Esophagus squamous epithelium (tissue), 5 donors: Measurements from ENCODE around the gene UNC5C. TPM values are rescaled to one million over a fixed set of nuclear protein-coding genes. Genes with fewer than 3 reads are reported as not detected.
"Not testable (repeated sequence)": the region's sequence is repeated elsewhere in the genome, so short reads cannot be mapped to it uniquely, and the experiment has no call there.

Experiments used
- DNase-seq: peaks from one replicate; lab custom pipeline; 2025; lab: John Stamatoyannopoulos, UW
- H3K27ac ChIP-seq, 4 donors: fragments of 200-600 bp; sonication (generic); one replicate each; pipeline ENCODE4 v1.5.1; 2016 to 2019; ENCODE audit warnings: mild to moderate bottlenecking in 1 of 4
- H3K27me3 ChIP-seq, 4 donors: fragments of 200-600 bp; sonication (generic); 1 replicate in 3 of 4; 2 replicates in 1 of 4; pipeline versions ENCODE4 v1.5.1 to v1.6.0; 2017 to 2021; ENCODE audit warnings: antibody characterized with exemption in 1 of 4
- H3K36me3 ChIP-seq, 3 donors: fragments of 200-600 bp; sonication (generic); one replicate each; pipeline ENCODE4 v1.5.1; 2016 to 2019
- H3K4me1 ChIP-seq, 3 donors: fragments of 200-600 bp; sonication (generic); one replicate each; pipeline ENCODE4 v1.5.1; 2017 to 2019
- H3K4me3 ChIP-seq, 4 donors: fragments of 200-600 bp; sonication (generic); 1 replicate in 3 of 4; 2 replicates in 1 of 4; pipeline ENCODE4 v1.5.1; 2016 to 2019; ENCODE audit warnings: mild to moderate bottlenecking in 2 of 4, moderate library complexity in 1 of 4
- H3K9me3 ChIP-seq, 3 donors: fragments of 200-600 bp; sonication (generic); one replicate each; pipeline ENCODE4 v1.5.1; 2016 to 2019
- POLR2A ChIP-seq, 4 donors: fragments of 450-650 bp; IDR thresholded peaks; one replicate each; pipeline ENCODE4 v1.6.1; 2017; ENCODE audit warnings: antibody characterized with exemption in 4 of 4, mild to moderate bottlenecking in 4 of 4, moderate library complexity in 3 of 4
- WGBS, 2 donors: methylation state at CpG; one replicate each; pipeline ENCODE4 v1.1.5; 2018; 5-methylcytosine and 5-hydroxymethylcytosine counted together
- intact Hi-C: fragments of 100-400 bp; cut with DNase I; formaldehyde crosslinking; loops from one replicate; pipeline ENCODE4 v1.15.0; 2022
- total RNA-seq, 4 donors: library from RNA; depleted of rRNA; stranded (reverse); fragments of >200 nt; gene quantifications; one replicate each; pipeline ENCODE4 v1.1.0, GENCODE V29; 2016
- TF ChIP-seq, protein P1 (sequence below), 6 experiments: fragments of 450-650 bp in 4 of 6; fragments of 200-600 bp in 2 of 6; sonication (generic) in 2 of 6; IDR thresholded peaks; one replicate each; pipeline ENCODE4 v1.5.1; 2016 to 2019; ENCODE audit warnings: antibody characterized with exemption in 6 of 6, mild to moderate bottlenecking in 4 of 6, moderate library complexity in 4 of 6
- donor health status: DM: yes; HTN: yes; CAD: no.

The UNC5C gene
- total RNA-seq, 4 donors from 2014 or later, result 0.11 to 0.95 (median 0.36) TPM

- WGBS, 2 donors, result 75 to 78% methylated on average over 8 to 9 of the region's 10 CpGs
- no peak for DNase-seq
- Histone ChIP-seq H3K9me3 (no peaks in the 10 kb centered on the region), H3K4me1 (no peaks in the 10 kb centered on the region), H3K27me3 (peaks cover 0 to 10% (median 0%) of the 10 kb centered on the region in 4 donors), H3K4me3 (no peak overlapping the region), H3K36me3 (no peaks in the 10 kb centered on the region), H3K27ac (no peak overlapping the region)
- intact Hi-C loops, result no loop called here
- no peak for TF ChIP-seq POLR2A (IDR thresholded peaks at IDR 0.05)
- TF ChIP-seq, protein P1, sequence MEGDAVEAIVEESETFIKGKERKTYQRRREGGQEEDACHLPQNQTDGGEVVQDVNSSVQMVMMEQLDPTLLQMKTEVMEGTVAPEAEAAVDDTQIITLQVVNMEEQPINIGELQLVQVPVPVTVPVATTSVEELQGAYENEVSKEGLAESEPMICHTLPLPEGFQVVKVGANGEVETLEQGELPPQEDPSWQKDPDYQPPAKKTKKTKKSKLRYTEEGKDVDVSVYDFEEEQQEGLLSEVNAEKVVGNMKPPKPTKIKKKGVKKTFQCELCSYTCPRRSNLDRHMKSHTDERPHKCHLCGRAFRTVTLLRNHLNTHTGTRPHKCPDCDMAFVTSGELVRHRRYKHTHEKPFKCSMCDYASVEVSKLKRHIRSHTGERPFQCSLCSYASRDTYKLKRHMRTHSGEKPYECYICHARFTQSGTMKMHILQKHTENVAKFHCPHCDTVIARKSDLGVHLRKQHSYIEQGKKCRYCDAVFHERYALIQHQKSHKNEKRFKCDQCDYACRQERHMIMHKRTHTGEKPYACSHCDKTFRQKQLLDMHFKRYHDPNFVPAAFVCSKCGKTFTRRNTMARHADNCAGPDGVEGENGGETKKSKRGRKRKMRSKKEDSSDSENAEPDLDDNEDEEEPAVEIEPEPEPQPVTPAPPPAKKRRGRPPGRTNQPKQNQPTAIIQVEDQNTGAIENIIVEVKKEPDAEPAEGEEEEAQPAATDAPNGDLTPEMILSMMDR (IDR thresholded peaks at IDR 0.05), result no peak
These were observed 368.1 kb downstream of the UNC5C start for GRCh38 chr4:95180531-95181242.

GRCh38 chr4:95178938-95179337 is 369.8 kb downstream of the UNC5C start:
- H3K36me3 ChIP-seq, result no peaks in the 10 kb centered on the region
- no peak for TF ChIP-seq POLR2A (IDR thresholded peaks at IDR 0.05)
- TF ChIP-seq, protein P1 (IDR thresholded peaks at IDR 0.05), result no peak
- intact Hi-C loops, result no loop called here
- H3K27ac ChIP-seq, result no peak overlapping the region
- DNase-seq, result no peak
- no peak overlapping the region for H3K4me3 ChIP-seq
- peaks cover 0 to 10% (median 0%) of the 10 kb centered on the region in 4 donors for H3K27me3 ChIP-seq
- 61 to 68% methylated on average over 2 of the region's 2 CpGs for WGBS, 2 donors
- H3K4me1 ChIP-seq, result no peaks in the 10 kb centered on the region
- no peaks in the 10 kb centered on the region for H3K9me3 ChIP-seq

GRCh38 chr4:95171377-95171776 is 377.4 kb downstream of the UNC5C start:
- H3K27ac ChIP-seq, H3K4me1 ChIP-seq, intact Hi-C loops, H3K4me3 ChIP-seq, H3K9me3 ChIP-seq, H3K36me3 ChIP-seq, H3K27me3 ChIP-seq, DNase-seq: not testable (repeated sequence)
- 90% methylated on average over 1 of the region's 3 CpGs; no CpG with 5 or more reads in 1 of the 2 donors for WGBS, 2 donors

DNA sequence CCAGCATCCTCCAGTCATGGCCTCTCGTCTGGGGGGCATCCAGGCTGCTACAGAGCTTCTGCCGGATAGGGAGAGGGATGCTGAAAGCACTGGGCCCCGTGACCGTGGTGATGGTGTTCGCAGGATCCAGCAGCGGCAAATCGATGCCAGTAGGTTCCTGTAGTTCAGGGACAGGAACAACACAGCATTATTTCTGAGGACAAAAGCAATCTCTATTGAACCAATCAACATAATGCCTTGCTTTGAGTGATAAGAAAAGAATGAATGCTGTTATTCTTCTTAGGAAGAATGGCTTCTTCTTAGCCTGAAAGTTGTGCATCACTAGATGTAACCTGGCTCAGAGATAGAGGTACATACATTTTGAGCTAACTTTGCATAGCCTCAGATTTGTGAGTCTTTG is 378.6 kb downstream of the UNC5C start:
- no peak for DNase-seq
- intact Hi-C loops, result no loop called here
- H3K27me3 ChIP-seq, result no peaks in the 10 kb centered on the region
- no peak overlapping the region for H3K4me3 ChIP-seq
- H3K36me3 ChIP-seq, result no peaks in the 10 kb centered on the region
- 84 to 85% methylated on average over 7 of the region's 7 CpGs for WGBS, 2 donors
- no peak overlapping the region for H3K27ac ChIP-seq
- no peaks in the 10 kb centered on the region for H3K4me1 ChIP-seq
- TF ChIP-seq POLR2A (IDR thresholded peaks at IDR 0.05), result no peak
- TF ChIP-seq, protein P1 (IDR thresholded peaks at IDR 0.05), result no peak
- H3K9me3 ChIP-seq, result no peaks in the 10 kb centered on the region

DNA sequence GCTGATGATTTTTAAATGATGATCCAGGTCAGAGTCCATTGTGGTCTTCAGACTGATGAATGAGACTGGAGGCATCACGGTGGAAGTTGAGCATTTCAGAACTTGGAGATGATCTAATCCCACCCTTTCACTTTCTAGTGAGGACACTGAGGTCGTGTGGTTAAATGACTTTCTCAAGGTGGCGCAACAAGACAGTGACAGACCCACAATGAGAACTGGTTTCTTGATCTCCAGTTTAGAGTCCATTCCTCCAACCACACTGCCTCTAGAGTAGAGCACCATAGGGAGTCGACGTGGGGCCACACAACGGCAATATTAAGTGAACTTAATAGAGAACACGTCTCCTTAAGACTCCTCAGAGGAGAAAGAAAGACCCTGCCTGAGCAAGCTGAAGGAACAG is 381.0 kb downstream of the UNC5C start:
- TF ChIP-seq POLR2A (IDR thresholded peaks at IDR 0.05), result no peak
- TF ChIP-seq, protein P1 (IDR thresholded peaks at IDR 0.05), result no peak

More for the DNA sequence above, 381.0 kb downstream of the UNC5C start:
- 69 to 77% methylated on average over 6 to 7 of the region's 7 CpGs for WGBS, 2 donors
- Histone ChIP-seq H3K9me3 (no peaks in the 10 kb centered on the region), H3K4me3 (no peak overlapping the region), H3K27ac (no peak overlapping the region), H3K27me3 (no peaks in the 10 kb centered on the region), H3K4me1 (no peaks in the 10 kb centered on the region), H3K36me3 (no peaks in the 10 kb centered on the region)
- no peak for DNase-seq
- intact Hi-C loops, result no loop called here
